ENCODE measurements around the gene BARD1.
A peak's percentile ranks its signal among the peaks of the same experiment; 100 is the strongest.
"Not testable (repeated sequence)": the region's sequence is repeated elsewhere in the genome, so short reads cannot be mapped to it uniquely, and the experiment has no call there.

Gene BARD1

GRCh38 chr2:214695789-214696188 is 113.7 kb downstream of the BARD1 start:
- Histone ChIP-seq H3K9me3 (ENCODE audit: insufficient read depth, low read length, severe bottlenecking) (no peaks in the 10 kb centered on the region), H3K27ac (ENCODE audit: low read length) (no peak overlapping the region), H3K4me1 (ENCODE audit: insufficient read depth, low read length) (no peaks in the 10 kb centered on the region), H3K27me3 (ENCODE audit: insufficient read depth, low read length, poor library complexity) (no peaks in the 10 kb centered on the region), H4K20me1 (ENCODE audit: insufficient read depth, low read length) (no peaks in the 10 kb centered on the region), H3K4me3 (ENCODE audit: low read depth in 1 of 2, low read length in 2 of 2) (no peak overlapping the region), H3K4me2 (ENCODE audit: insufficient read depth, low read length) (no peak overlapping the region), H3K79me2 (ENCODE audit: insufficient read depth, low read length) (no peaks in the 10 kb centered on the region), H2AFZ (ENCODE audit: low read depth, low read length) (no peak overlapping the region), H3K9ac (ENCODE audit: low read depth, low read length) (no peak overlapping the region), H3K36me3 (ENCODE audit: insufficient read depth, low read length) (no peaks in the 10 kb centered on the region)
- ATAC-seq (ENCODE audit: insufficient read depth, low read depth), result no peak
- DNase-seq, result no peak
- TF ChIP-seq EZH2 (IDR thresholded peaks at IDR 0.05; ENCODE audit: borderline replicate concordance, low read depth, low read length, severe bottlenecking) (no peak), CTCF (IDR thresholded peaks at IDR 0.05; ENCODE audit: borderline replicate concordance, extremely low read depth, low read length, poor library complexity, severe bottlenecking) (no peak)

DNA sequence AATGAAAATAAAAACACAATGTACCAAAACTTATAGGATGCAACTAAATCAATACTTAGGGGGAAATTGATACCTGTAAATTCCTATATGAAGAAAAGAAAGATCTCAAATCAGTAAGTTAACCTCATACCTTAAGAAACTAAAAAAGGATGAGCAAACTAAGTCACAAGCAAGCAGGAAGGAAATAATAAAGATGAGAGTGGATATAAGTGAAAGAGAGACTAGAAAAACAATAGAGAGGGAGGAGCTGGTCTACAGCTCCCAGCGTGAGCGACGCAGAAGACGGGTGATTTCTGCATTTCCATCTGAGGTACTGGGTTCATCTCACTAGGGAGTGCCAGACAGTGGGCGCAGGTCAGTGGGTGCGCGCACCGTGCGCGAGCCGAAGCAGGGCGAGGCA is 125.9 kb downstream of the BARD1 start:
- Histone ChIP-seq H3K4me3 (ENCODE audit: low read depth in 1 of 2, low read length in 2 of 2) (peak overlapping the region; percentile 17 to 58; a peak in 3 of 4 replicates), H3K4me2 (ENCODE audit: insufficient read depth, low read length) (peak overlapping the region; percentile 61), H2AFZ (ENCODE audit: low read depth, low read length) (peak overlapping the region; percentile 78), H3K27ac (ENCODE audit: low read length) (peak overlapping the region; percentile 24; the same call in 1 of the 2 replicates), H3K9ac (ENCODE audit: low read depth, low read length) (peak overlapping the region; percentile 33)
- not testable (repeated sequence) for H3K36me3 ChIP-seq (ENCODE audit: insufficient read depth, low read length); H3K27me3 ChIP-seq (ENCODE audit: insufficient read depth, low read length, poor library complexity); H3K79me2 ChIP-seq (ENCODE audit: insufficient read depth, low read length); H4K20me1 ChIP-seq (ENCODE audit: insufficient read depth, low read length); H3K9me3 ChIP-seq (ENCODE audit: insufficient read depth, low read length, severe bottlenecking); H3K4me1 ChIP-seq (ENCODE audit: insufficient read depth, low read length)
- ATAC-seq (ENCODE audit: insufficient read depth, low read depth) (peak; percentile 71), DNase-seq (peak; percentile 8)

GRCh38 chr2:214679736-214680135 is 129.7 kb downstream of the BARD1 start:
- Histone ChIP-seq H3K27ac (ENCODE audit: low read length) (no peak overlapping the region), H3K9ac (ENCODE audit: low read depth, low read length) (no peak overlapping the region), H3K4me2 (ENCODE audit: insufficient read depth, low read length) (no peak overlapping the region), H3K4me3 (ENCODE audit: low read depth in 1 of 2, low read length in 2 of 2) (no peak overlapping the region), H4K20me1 (ENCODE audit: insufficient read depth, low read length) (no peaks in the 10 kb centered on the region), H2AFZ (ENCODE audit: low read depth, low read length) (no peak overlapping the region), H3K36me3 (ENCODE audit: insufficient read depth, low read length) (no peaks in the 10 kb centered on the region), H3K4me1 (ENCODE audit: insufficient read depth, low read length) (peaks cover 10% of the 10 kb centered on the region), H3K27me3 (ENCODE audit: insufficient read depth, low read length, poor library complexity) (no peaks in the 10 kb centered on the region), H3K9me3 (ENCODE audit: insufficient read depth, low read length, severe bottlenecking) (peaks cover 7% of the 10 kb centered on the region), H3K79me2 (ENCODE audit: insufficient read depth, low read length) (no peaks in the 10 kb centered on the region)
- ATAC-seq (ENCODE audit: insufficient read depth, low read depth) (no peak), DNase-seq (no peak)
- TF ChIP-seq EZH2 (IDR thresholded peaks at IDR 0.05; ENCODE audit: borderline replicate concordance, low read depth, low read length, severe bottlenecking) (no peak), CTCF (IDR thresholded peaks at IDR 0.05; ENCODE audit: borderline replicate concordance, extremely low read depth, low read length, poor library complexity, severe bottlenecking) (no peak)

DNA sequence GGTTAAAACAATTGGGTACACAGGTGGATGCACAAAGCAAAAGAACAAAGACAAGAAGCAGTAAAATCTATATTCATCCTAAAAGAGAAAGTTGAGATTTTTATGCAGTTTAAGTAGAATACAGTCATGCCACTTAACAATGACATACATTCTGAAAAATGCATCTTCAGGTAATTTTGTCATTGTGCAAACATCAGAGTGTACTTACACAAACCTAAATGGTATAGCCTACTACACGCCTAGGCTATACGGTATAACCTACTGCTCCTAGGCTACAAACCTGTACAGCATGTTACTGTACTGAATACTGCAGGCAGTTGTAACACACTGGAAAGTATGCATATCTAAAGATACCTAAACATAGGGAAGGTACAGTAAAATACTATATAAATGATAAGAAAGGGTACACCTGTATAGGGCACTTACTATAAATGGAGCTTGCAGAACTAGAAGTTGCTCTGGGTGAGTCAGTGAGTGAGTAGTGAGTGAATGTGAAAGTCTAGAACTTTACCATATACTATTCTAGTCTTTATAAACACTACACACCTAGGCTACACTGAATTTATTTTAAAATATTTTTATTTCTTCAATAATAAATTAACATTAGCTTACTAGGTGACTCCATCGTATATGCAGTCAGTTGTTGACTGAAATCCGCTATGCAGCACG is 132.9 kb downstream of the BARD1 start:
- no peaks in the 10 kb centered on the region for H4K20me1 ChIP-seq (ENCODE audit: insufficient read depth, low read length)
- H3K27ac ChIP-seq (ENCODE audit: low read length), result no peak overlapping the region
- no peak overlapping the region for H3K9ac ChIP-seq (ENCODE audit: low read depth, low read length)
- no peak overlapping the region for H3K4me2 ChIP-seq (ENCODE audit: insufficient read depth, low read length)
- DNase-seq (no peak), ATAC-seq (ENCODE audit: insufficient read depth, low read depth) (no peak)
- H3K4me1 ChIP-seq (ENCODE audit: insufficient read depth, low read length), result no peaks in the 10 kb centered on the region
- H3K27me3 ChIP-seq (ENCODE audit: insufficient read depth, low read length, poor library complexity), result no peaks in the 10 kb centered on the region
- no peaks in the 10 kb centered on the region for H3K79me2 ChIP-seq (ENCODE audit: insufficient read depth, low read length)
- TF ChIP-seq EZH2 (IDR thresholded peaks at IDR 0.05; ENCODE audit: borderline replicate concordance, low read depth, low read length, severe bottlenecking), result no peak
- TF ChIP-seq CTCF (IDR thresholded peaks at IDR 0.05; ENCODE audit: borderline replicate concordance, extremely low read depth, low read length, poor library complexity, severe bottlenecking), result no peak
- peaks cover 7% of the 10 kb centered on the region for H3K9me3 ChIP-seq (ENCODE audit: insufficient read depth, low read length, severe bottlenecking)
- no peak overlapping the region for H2AFZ ChIP-seq (ENCODE audit: low read depth, low read length)
- no peak overlapping the region for H3K4me3 ChIP-seq (ENCODE audit: low read depth in 1 of 2, low read length in 2 of 2)
- no peaks in the 10 kb centered on the region for H3K36me3 ChIP-seq (ENCODE audit: insufficient read depth, low read length)
